Esophagus muscularis mucosa (tissue), 3 donors: ENCODE measurements around the gene UTP3.
"Not testable (repeated sequence)": the region's sequence is repeated elsewhere in the genome, so short reads cannot be mapped to it uniquely, and the experiment has no call there.

Experiments
- POLR2AphosphoS5 ChIP-seq, 2 donors: sonication (generic); formaldehyde crosslinking; IDR thresholded peaks; one replicate each; pipeline ENCODE4 v1.6.1; 2017; ENCODE audit warnings: antibody characterized with exemption in 2 of 2
- TF ChIP-seq, protein P1 (sequence below), 3 experiments: fragments of 200-600 bp in 2 of 3; fragments of 450-650 bp in 1 of 3; sonication (generic) in 2 of 3; IDR thresholded peaks; one replicate each; pipeline ENCODE4 v1.5.1; 2017 to 2019; ENCODE audit warnings: antibody characterized with exemption in 3 of 3, mild to moderate bottlenecking in 2 of 3, moderate library complexity in 1 of 3

DNA sequence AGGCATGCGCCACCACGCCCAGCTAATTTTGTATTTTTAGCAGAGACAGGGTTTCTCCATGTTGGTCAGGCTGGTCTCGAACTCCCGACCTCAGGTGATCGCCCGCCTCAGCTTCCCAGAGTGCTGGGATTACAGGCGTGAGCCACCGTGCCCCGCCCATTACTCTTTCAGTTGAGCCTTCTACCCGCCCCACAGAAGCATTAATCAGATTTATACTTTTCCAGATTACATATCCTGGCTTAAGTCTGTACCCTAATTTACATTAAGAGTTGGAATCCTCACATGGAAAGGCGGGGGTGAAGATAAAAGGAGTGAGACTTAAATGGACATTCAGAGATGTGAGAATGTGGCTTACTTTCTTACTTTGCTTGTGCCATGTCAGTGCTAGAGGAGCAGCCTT lies 38.2 kb downstream of the UTP3 start:
- TF ChIP-seq, protein P1, sequence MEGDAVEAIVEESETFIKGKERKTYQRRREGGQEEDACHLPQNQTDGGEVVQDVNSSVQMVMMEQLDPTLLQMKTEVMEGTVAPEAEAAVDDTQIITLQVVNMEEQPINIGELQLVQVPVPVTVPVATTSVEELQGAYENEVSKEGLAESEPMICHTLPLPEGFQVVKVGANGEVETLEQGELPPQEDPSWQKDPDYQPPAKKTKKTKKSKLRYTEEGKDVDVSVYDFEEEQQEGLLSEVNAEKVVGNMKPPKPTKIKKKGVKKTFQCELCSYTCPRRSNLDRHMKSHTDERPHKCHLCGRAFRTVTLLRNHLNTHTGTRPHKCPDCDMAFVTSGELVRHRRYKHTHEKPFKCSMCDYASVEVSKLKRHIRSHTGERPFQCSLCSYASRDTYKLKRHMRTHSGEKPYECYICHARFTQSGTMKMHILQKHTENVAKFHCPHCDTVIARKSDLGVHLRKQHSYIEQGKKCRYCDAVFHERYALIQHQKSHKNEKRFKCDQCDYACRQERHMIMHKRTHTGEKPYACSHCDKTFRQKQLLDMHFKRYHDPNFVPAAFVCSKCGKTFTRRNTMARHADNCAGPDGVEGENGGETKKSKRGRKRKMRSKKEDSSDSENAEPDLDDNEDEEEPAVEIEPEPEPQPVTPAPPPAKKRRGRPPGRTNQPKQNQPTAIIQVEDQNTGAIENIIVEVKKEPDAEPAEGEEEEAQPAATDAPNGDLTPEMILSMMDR (IDR thresholded peaks at IDR 0.05): not testable (repeated sequence)
- not testable (repeated sequence) for TF ChIP-seq POLR2AphosphoS5 (IDR thresholded peaks at IDR 0.05)
